ENCODE data around the gene ADCY2.

The ADCY2 gene

DNA sequence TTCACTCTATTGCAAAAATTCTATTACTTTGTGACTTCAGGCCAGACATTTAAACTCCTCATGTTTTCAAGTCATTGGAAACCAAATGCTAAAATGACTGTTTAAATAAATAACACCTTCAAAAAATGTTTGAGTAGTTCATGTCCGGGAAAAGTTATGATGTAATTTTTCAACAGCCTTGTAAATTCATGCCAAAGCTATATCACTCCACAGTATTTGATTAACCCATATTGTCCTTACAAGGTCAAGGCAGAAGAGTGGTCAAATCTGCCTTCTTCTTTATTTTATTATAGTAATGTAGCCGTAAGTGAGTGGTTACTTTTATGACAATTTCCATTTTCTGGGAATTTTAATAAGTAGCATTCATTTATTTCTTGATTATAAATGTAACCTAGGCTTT lies 72.8 kb downstream of the ADCY2 start:
- no peak overlapping the region for H3K4me2 ChIP-seq
- H3K79me2 ChIP-seq (ENCODE audit: insufficient read depth, low read depth) = no peaks in the 10 kb centered on the region
- no peaks in the 10 kb centered on the region for H3K36me3 ChIP-seq (ENCODE audit: insufficient read depth)
- H3K4me1 ChIP-seq (ENCODE audit: low read depth, poor library complexity, severe bottlenecking) = no peaks in the 10 kb centered on the region
- no peak overlapping the region for H3K4me3 ChIP-seq (IDR thresholded peaks at IDR 0.05; ENCODE audit: insufficient read depth, low read depth, low read length)
- H3K27ac ChIP-seq = no peak overlapping the region
- no peak overlapping the region for H3K9ac ChIP-seq
- H4K20me1 ChIP-seq (ENCODE audit: insufficient read depth) = no peaks in the 10 kb centered on the region
- TF ChIP-seq, protein P1, sequence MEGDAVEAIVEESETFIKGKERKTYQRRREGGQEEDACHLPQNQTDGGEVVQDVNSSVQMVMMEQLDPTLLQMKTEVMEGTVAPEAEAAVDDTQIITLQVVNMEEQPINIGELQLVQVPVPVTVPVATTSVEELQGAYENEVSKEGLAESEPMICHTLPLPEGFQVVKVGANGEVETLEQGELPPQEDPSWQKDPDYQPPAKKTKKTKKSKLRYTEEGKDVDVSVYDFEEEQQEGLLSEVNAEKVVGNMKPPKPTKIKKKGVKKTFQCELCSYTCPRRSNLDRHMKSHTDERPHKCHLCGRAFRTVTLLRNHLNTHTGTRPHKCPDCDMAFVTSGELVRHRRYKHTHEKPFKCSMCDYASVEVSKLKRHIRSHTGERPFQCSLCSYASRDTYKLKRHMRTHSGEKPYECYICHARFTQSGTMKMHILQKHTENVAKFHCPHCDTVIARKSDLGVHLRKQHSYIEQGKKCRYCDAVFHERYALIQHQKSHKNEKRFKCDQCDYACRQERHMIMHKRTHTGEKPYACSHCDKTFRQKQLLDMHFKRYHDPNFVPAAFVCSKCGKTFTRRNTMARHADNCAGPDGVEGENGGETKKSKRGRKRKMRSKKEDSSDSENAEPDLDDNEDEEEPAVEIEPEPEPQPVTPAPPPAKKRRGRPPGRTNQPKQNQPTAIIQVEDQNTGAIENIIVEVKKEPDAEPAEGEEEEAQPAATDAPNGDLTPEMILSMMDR (conservative IDR thresholded peaks at IDR 0.05; ENCODE audit: low read depth, low read length) = no peak
- H2AFZ ChIP-seq (ENCODE audit: low read depth) = no peak overlapping the region
- H3K27me3 ChIP-seq (ENCODE audit: insufficient read depth, low read depth) = no peaks in the 10 kb centered on the region

DNA sequence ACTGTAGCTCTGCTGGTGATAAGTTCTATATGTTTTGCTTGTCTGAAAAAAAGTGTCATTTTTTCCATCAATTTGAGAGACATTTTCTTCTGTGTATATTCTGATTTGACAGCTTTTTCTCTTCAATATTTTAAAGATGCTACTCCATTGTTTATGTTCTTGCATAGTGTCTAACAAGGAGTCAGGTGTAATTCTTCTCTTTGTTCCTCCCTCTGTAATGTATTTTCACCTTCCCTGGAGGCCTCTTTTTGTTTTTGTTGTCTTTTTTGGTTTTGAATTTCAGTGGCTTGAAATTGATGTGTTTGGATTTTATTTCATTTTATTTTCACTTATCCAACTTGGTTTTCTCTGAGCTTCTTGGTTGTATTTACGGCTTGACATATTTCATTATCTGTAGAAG lies 75.8 kb downstream of the ADCY2 start:
- no peaks in the 10 kb centered on the region for H3K27me3 ChIP-seq (ENCODE audit: insufficient read depth, low read depth)
- H3K36me3 ChIP-seq (ENCODE audit: insufficient read depth) = no peaks in the 10 kb centered on the region
- TF ChIP-seq, protein P1 (conservative IDR thresholded peaks at IDR 0.05; ENCODE audit: low read depth, low read length) = no peak
- no peak overlapping the region for H3K4me3 ChIP-seq (IDR thresholded peaks at IDR 0.05; ENCODE audit: insufficient read depth, low read depth, low read length)
- H3K4me1 ChIP-seq (ENCODE audit: low read depth, poor library complexity, severe bottlenecking) = no peaks in the 10 kb centered on the region
- no peak overlapping the region for H3K4me2 ChIP-seq
- H3K27ac ChIP-seq = no peak overlapping the region
- no peak overlapping the region for H2AFZ ChIP-seq (ENCODE audit: low read depth)
- H4K20me1 ChIP-seq (ENCODE audit: insufficient read depth) = no peaks in the 10 kb centered on the region
- H3K79me2 ChIP-seq (ENCODE audit: insufficient read depth, low read depth) = no peaks in the 10 kb centered on the region
- H3K9ac ChIP-seq = no peak overlapping the region

DNA sequence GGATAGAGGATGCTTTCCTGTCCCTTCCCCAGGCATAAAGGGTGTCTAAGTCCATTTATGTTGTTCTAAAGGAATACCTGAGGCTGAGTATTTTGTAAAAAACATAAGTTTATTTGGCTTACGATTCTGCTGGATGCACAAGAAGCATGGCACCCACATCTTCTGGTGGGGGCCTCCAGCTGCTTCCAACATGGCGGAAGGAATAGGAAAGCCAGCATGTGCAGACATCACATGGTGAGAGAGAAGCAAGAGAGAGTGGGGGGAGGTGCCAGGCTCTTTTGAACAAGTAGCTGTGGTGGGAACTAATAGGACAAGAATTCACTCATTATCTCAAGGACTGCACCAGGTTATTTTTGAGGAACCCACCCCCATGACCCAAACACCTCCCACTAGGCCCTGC lies 77.2 kb downstream of the ADCY2 start:
- Histone ChIP-seq H3K9ac (no peak overlapping the region), H3K4me3 (IDR thresholded peaks at IDR 0.05; ENCODE audit: insufficient read depth, low read depth, low read length) (no peak overlapping the region), H3K4me2 (no peak overlapping the region), H3K36me3 (ENCODE audit: insufficient read depth) (no peaks in the 10 kb centered on the region), H4K20me1 (ENCODE audit: insufficient read depth) (no peaks in the 10 kb centered on the region), H3K27me3 (ENCODE audit: insufficient read depth, low read depth) (no peaks in the 10 kb centered on the region), H3K4me1 (ENCODE audit: low read depth, poor library complexity, severe bottlenecking) (no peaks in the 10 kb centered on the region), H3K27ac (no peak overlapping the region), H2AFZ (ENCODE audit: low read depth) (no peak overlapping the region), H3K79me2 (ENCODE audit: insufficient read depth, low read depth) (no peaks in the 10 kb centered on the region)
- TF ChIP-seq, protein P1 (conservative IDR thresholded peaks at IDR 0.05; ENCODE audit: low read depth, low read length) = no peak

DNA sequence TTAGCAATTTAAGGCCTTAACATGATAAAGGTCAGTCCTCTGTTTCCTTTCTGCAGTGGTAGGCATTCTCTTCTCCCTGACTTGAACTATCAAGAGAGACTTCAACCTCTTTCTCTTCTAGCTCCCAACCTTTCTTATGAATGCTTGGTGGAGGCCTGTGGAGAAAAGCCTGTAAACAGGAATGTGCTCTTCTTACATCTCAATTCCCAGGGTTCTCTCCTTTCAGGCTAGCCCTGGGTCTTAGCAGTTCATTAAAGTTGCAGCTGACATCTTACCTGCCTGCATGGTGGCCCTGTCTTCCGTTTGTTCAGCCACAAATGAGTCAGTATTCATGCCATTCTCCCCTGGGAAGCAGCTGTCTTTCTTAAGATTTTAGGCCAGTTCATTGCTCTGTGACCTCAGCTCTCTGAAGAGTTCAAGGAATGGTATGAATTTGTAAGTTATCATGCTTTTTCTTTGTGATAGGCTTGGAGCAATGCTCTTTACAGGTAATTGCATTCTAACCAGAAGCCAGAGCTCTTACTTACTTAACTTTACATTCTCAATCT lies 77.8 kb downstream of the ADCY2 start:
- no peak overlapping the region for H3K9ac ChIP-seq
- no peak overlapping the region for H3K4me3 ChIP-seq (IDR thresholded peaks at IDR 0.05; ENCODE audit: insufficient read depth, low read depth, low read length)
- H3K4me2 ChIP-seq = no peak overlapping the region
- no peaks in the 10 kb centered on the region for H4K20me1 ChIP-seq (ENCODE audit: insufficient read depth)
- no peaks in the 10 kb centered on the region for H3K27me3 ChIP-seq (ENCODE audit: insufficient read depth, low read depth)
- no peaks in the 10 kb centered on the region for H3K79me2 ChIP-seq (ENCODE audit: insufficient read depth, low read depth)
- TF ChIP-seq, protein P1 (conservative IDR thresholded peaks at IDR 0.05; ENCODE audit: low read depth, low read length) = no peak
- H3K4me1 ChIP-seq (ENCODE audit: low read depth, poor library complexity, severe bottlenecking) = no peaks in the 10 kb centered on the region
- no peak overlapping the region for H2AFZ ChIP-seq (ENCODE audit: low read depth)
- no peak overlapping the region for H3K27ac ChIP-seq
- H3K36me3 ChIP-seq (ENCODE audit: insufficient read depth) = no peaks in the 10 kb centered on the region

Data from KMS-11 (cell line).